Ovary (tissue), 9 donors: Measurements from ENCODE around the gene SUPT4H1. TPM values are rescaled to one million over a fixed set of nuclear protein-coding genes. Genes with fewer than 3 reads are reported as not detected.

Source experiments
- DNase-seq, 5 donors: peaks; one replicate each; pipeline ENCODE4 v3.0.0-alpha.2; 2019 to 2020
- H3K27ac ChIP-seq, 2 donors: fragments of 200-600 bp; one replicate each; pipeline versions ENCODE4 v1.5.1 to v1.8.0; 2019 to 2022
- H3K27me3 ChIP-seq: fragments of 200-600 bp; one replicate; pipeline ENCODE4 v1.8.0; 2022
- H3K36me3 ChIP-seq: fragments of 200-600 bp; sonication (generic); one replicate; pipeline ENCODE4 v1.5.1; 2019
- H3K4me1 ChIP-seq: one replicate; pipeline ENCODE4 v1.8.1; 2013; ENCODE audit warnings: mild to moderate bottlenecking, moderate library complexity; ENCODE audit not compliant: insufficient read depth
- H3K4me3 ChIP-seq: fragments of 200-600 bp; sonication (generic); one replicate; pipeline ENCODE4 v1.5.1; 2017
- H3K9me3 ChIP-seq, 2 donors: fragments of 200-600 bp in 1 of 2; sonication (generic) in 1 of 2; one replicate each; pipeline versions ENCODE4 v1.5.1 to v1.8.1; 2013 to 2019; ENCODE audit warnings: mild to moderate bottlenecking in 1 of 2, moderate library complexity in 1 of 2
- CTCF ChIP-seq, 3 donors: fragments of 450-650 bp in 2 of 3; fragments of 200-600 bp in 1 of 3; IDR thresholded peaks; one replicate each; pipeline versions ENCODE4 v1.5.1 to v1.8.0; 2016 to 2022; ENCODE audit warnings: antibody characterized with exemption in 3 of 3, mild to moderate bottlenecking in 1 of 3
- EP300 ChIP-seq: sonication (generic); formaldehyde crosslinking; IDR thresholded peaks from one replicate; pipeline ENCODE4 v1.6.1; 2017; ENCODE audit warnings: antibody characterized with exemption
- POLR2A ChIP-seq: fragments of 450-650 bp; IDR thresholded peaks from one replicate; pipeline ENCODE4 v1.6.1; 2017; ENCODE audit warnings: antibody characterized with exemption, mild to moderate bottlenecking, moderate library complexity
- WGBS, 3 donors: extraction: QIAGEN DNeasy Blood & Tissue Kit in 1 of 3; methylation state at CpG; one replicate each; pipeline versions ENCODE4 v1.1.5 to v1.1.7; 2013 to 2017; 5-methylcytosine and 5-hydroxymethylcytosine counted together
- intact Hi-C, 4 donors: fragments of 100-400 bp; cut with DNase I; formaldehyde crosslinking; loops; one replicate each; pipeline versions ENCODE4 v1.11.0 to v1.15.1; 2022 to 2023
- polyA plus RNA-seq, 2 donors: library from polyadenylated mRNA; stranded (reverse); fragments of 200-250 nt in 1 of 2; fragments of 350-450 nt in 1 of 2; fragmentation: Illumina TruSeq in 1 of 2; extraction: RNeasy Lipid Tissue Mini Kit (QIAGEN cat#74804) in 1 of 2; gene quantifications; one replicate each; pipeline ENCODE4 v1.2.3, GENCODE V29; 2013 to 2014
- total RNA-seq, 7 donors: library from RNA; depleted of rRNA in 2 of 7; stranded (reverse); fragments of >200 nt in 2 of 7; fragmentation: NEBNext Ultra II Directional in 3 of 7; extraction: Animal tissue kit (Norgen Biotek cat#: 25700) in 3 of 7; gene quantifications; one replicate each; pipeline versions ENCODE4 v1.1.0 to v1.2.4, GENCODE V29; 2016 to 2023
- donor health status: DM: no; HTN: no; CAD: no; lungs with moderate emphysema.
- donor health status: DM: no; HTN: no; CAD: no.
- donor health status: Bipolar disorder and iron deficiency.
- donor health status: DM: yes; HTN: yes; CAD: no.
- donor health status: DM: no; HTN: no; CAD: no.
- donor health status: DM: yes; HTN: yes; CAD: no.

SUPT4H1 gene
- total and polyA plus RNA-seq, 9 donors, result 43.7 to 182 (median 66.0) TPM

GRCh38 chr17:58353389-58353825 is 1.4 kb upstream of the SUPT4H1 start:
- H3K4me3 ChIP-seq, result no peak overlapping the region
- H3K4me1 ChIP-seq, result peaks cover 5% of the 10 kb centered on the region
- 69 to 76% (median 73%) methylated on average over 4 of the region's 4 CpGs for WGBS, 3 donors
- no peaks in the 10 kb centered on the region for H3K27me3 ChIP-seq
- TF ChIP-seq EP300 (no peak), POLR2A (no peak), CTCF (IDR thresholded peaks at IDR 0.05) (no peak)
- H3K9me3 ChIP-seq, result no peaks in the 10 kb centered on the region
- no peaks in the 10 kb centered on the region for H3K36me3 ChIP-seq
- DNase-seq, result no peak
- H3K27ac ChIP-seq, result peak overlapping the region in 1 of 2 donors; percentile 90
- intact Hi-C loops, result no loop called here

DNA sequence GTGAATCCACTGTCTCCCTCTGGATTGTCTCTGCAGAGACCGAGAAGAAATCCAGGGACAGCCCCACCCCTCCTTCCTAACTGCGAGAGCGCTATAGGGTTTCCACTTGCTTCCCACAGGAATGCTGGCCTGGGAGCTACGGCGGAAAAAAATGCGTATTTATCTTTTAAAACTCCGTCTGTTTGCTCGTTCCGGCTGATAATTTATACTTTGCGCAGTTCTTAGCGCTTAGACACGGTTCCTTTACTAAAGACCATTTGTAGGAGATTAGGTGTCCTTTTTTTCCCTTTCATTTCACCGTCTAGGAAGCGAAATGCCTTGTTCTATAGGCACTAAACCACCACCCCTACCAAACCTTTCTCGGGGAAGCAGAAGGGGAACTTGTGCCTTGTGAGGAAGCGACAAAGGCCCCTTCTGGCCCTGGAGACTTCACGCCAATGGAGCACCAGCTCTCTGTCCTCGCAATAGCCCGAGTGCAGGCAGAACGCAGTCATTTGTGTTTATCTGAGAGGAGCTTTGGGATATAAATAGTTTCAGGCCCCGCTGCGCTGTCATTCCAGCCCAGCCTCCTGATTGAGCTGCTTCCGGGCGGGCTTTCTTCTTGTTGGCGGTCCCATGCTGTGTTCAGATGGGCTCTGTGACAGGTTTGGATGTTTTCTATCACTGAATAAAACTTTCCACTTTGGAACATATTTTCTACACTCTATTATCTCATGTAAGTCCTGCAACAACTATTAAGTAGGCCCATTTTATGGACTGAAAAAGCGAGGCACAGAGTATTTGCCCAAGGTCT is 791 bp upstream of the SUPT4H1 start:
- H3K9me3 ChIP-seq, result no peaks in the 10 kb centered on the region
- WGBS, 3 donors, result 2 to 5% (median 3%) methylated on average over 26 of the region's 26 CpGs
- TF ChIP-seq CTCF (IDR thresholded peaks at IDR 0.05) (no peak), EP300 (no peak), POLR2A (no peak)
- H3K36me3 ChIP-seq, result no peaks in the 10 kb centered on the region
- H3K27me3 ChIP-seq, result no peaks in the 10 kb centered on the region
- peaks cover 5% of the 10 kb centered on the region for H3K4me1 ChIP-seq
- intact Hi-C loops, result no loop called here
- DNase-seq, result peak in 4 of 5 donors; percentile 24 to 46 (median 44)
- H3K4me3 ChIP-seq, result peak overlapping the region; percentile 89
- H3K27ac ChIP-seq, result peak overlapping the region; percentile 69 to 90

GRCh38 chr17:58351182-58351581 is 819 bp downstream of the SUPT4H1 start:
- intact Hi-C loops, result no loop called here
- H3K4me1 ChIP-seq, result peaks cover 5% of the 10 kb centered on the region
- no peak for TF ChIP-seq EP300
- no peak for TF ChIP-seq CTCF (IDR thresholded peaks at IDR 0.05)
- TF ChIP-seq POLR2A, result no peak
- H3K9me3 ChIP-seq, result no peaks in the 10 kb centered on the region
- 56 to 67% (median 63%) methylated on average over 4 of the region's 4 CpGs for WGBS, 3 donors
- no peaks in the 10 kb centered on the region for H3K36me3 ChIP-seq
- H3K4me3 ChIP-seq, result peak overlapping the region; percentile 89
- DNase-seq, result no peak
- no peak overlapping the region for H3K27ac ChIP-seq
- H3K27me3 ChIP-seq, result no peaks in the 10 kb centered on the region

- intact Hi-C loops, result no loop called here
These were observed 4.0 kb downstream of the SUPT4H1 start for GRCh38 chr17:58348038-58348437.

More at GRCh38 chr17:58348038-58348437, 4.0 kb downstream of the SUPT4H1 start:
- no peaks in the 10 kb centered on the region for H3K27me3 ChIP-seq
- no peak overlapping the region for H3K4me3 ChIP-seq
- 94 to 96% (median 95%) methylated on average over 1 of the region's 1 CpG for WGBS, 3 donors
- TF ChIP-seq POLR2A (no peak), CTCF (IDR thresholded peaks at IDR 0.05) (no peak), EP300 (no peak)
- no peak overlapping the region for H3K27ac ChIP-seq
- DNase-seq, result no peak
- no peaks in the 10 kb centered on the region for H3K9me3 ChIP-seq
- no peaks in the 10 kb centered on the region for H3K36me3 ChIP-seq
- H3K4me1 ChIP-seq, result peaks cover 4% of the 10 kb centered on the region
